Type B pancreatic cell (in vitro differentiated cells): ENCODE data around the gene PRADC1. TPM values are rescaled to one million over a fixed set of nuclear protein-coding genes. Genes with fewer than 3 reads are reported as not detected.

Experiments used
- DNase-seq: peaks from one replicate; pipeline ENCODE4 v3.0.0; 2021; ENCODE audit warnings: mixed read lengths; ENCODE audit not compliant: unreplicated experiment; ENCODE audit errors: extremely low spot score
- H3K27ac Mint-ChIP-seq: 2 replicates; pipeline ENCODE4 v1.8.0; 2021; ENCODE audit warnings: mild to moderate bottlenecking, mixed read lengths
- H3K27me3 Mint-ChIP-seq: 2 replicates; pipeline ENCODE4 v1.8.0; 2021; ENCODE audit warnings: mixed read lengths
- H3K36me3 Mint-ChIP-seq: 2 replicates; pipeline ENCODE4 v1.8.0; 2021; ENCODE audit warnings: mixed read lengths
- H3K4me1 Mint-ChIP-seq: one replicate; pipeline ENCODE4 v1.8.0; 2021; ENCODE audit warnings: mixed read lengths; ENCODE audit not compliant: unreplicated experiment
- H3K4me3 Mint-ChIP-seq: 2 replicates; pipeline ENCODE4 v1.8.0; 2021; ENCODE audit warnings: mild to moderate bottlenecking, mixed read lengths
- H3K9me3 Mint-ChIP-seq: 2 replicates; pipeline ENCODE4 v1.8.0; 2021; ENCODE audit warnings: mixed read lengths
- CTCF ChIP-seq: fragments of 200-600 bp; sonication (generic); conservative IDR thresholded peaks from 2 replicates; pipeline ENCODE4 v1.5.0; 2021; ENCODE audit warnings: antibody characterized with exemption, mild to moderate bottlenecking
- total RNA-seq: library from RNA; stranded (reverse); gene quantifications from 2 replicates; pipeline ENCODE4 v1.2.1, GENCODE V29; 2021; ENCODE audit warnings: low replicate concordance

Gene PRADC1
- total RNA-seq, 1 donor from 2014 or later: 16.3 TPM

- H3K4me3 Mint-ChIP-seq: no peak overlapping the region
- DNase-seq: no peak
- no peaks in the 10 kb centered on the region for H3K4me1 Mint-ChIP-seq
- no peaks in the 10 kb centered on the region for H3K27me3 Mint-ChIP-seq
- no peak for TF ChIP-seq CTCF
- peaks cover 4% of the 10 kb centered on the region for H3K36me3 Mint-ChIP-seq
- H3K27ac Mint-ChIP-seq: no peak overlapping the region
- no peaks in the 10 kb centered on the region for H3K9me3 Mint-ChIP-seq
Observed at GRCh38 chr2:73223821-73224220, 9.2 kb downstream of the PRADC1 start.

- Mint-ChIP-seq H3K27ac (no peak overlapping the region), H3K27me3 (no peaks in the 10 kb centered on the region), H3K9me3 (no peaks in the 10 kb centered on the region), H3K4me1 (peaks cover 20% of the 10 kb centered on the region), H3K36me3 (peaks cover 4% of the 10 kb centered on the region), H3K4me3 (no peak overlapping the region)
- DNase-seq: no peak
- no peak for TF ChIP-seq CTCF
Observed at GRCh38 chr2:73218298-73218697, 14.7 kb downstream of the PRADC1 start.

GRCh38 chr2:73217826-73218225 is 15.2 kb downstream of the PRADC1 start:
- Mint-ChIP-seq H3K9me3 (no peaks in the 10 kb centered on the region), H3K4me1 (peaks cover 20% of the 10 kb centered on the region), H3K36me3 (peaks cover 4% of the 10 kb centered on the region), H3K27me3 (no peaks in the 10 kb centered on the region), H3K27ac (no peak overlapping the region), H3K4me3 (no peak overlapping the region)
- no peak for TF ChIP-seq CTCF
- DNase-seq: no peak

GRCh38 chr2:73217160-73217559 is 15.9 kb downstream of the PRADC1 start:
- Mint-ChIP-seq H3K27me3 (peaks cover 3% of the 10 kb centered on the region), H3K4me3 (no peak overlapping the region), H3K36me3 (peaks cover 4% of the 10 kb centered on the region), H3K9me3 (no peaks in the 10 kb centered on the region), H3K4me1 (peaks cover 24% of the 10 kb centered on the region), H3K27ac (no peak overlapping the region)
- DNase-seq: no peak
- no peak for TF ChIP-seq CTCF

- Mint-ChIP-seq H3K9me3 (no peaks in the 10 kb centered on the region), H3K36me3 (no peaks in the 10 kb centered on the region), H3K27me3 (peaks cover 6% of the 10 kb centered on the region), H3K27ac (peak overlapping the region; percentile 87), H3K4me3 (peak overlapping the region; percentile 97), H3K4me1 (peaks cover 24% of the 10 kb centered on the region)
- DNase-seq: no peak
- no peak for TF ChIP-seq CTCF
Observed at GRCh38 chr2:73215254-73215653, 17.8 kb downstream of the PRADC1 start.
